Mononuclear cell (primary cell): ENCODE results near the gene ARHGAP45. TPM values are rescaled to one million over a fixed set of nuclear protein-coding genes. Genes with fewer than 3 reads are reported as not detected.

ENCODE experiments used
- H3K27me3 ChIP-seq: 2 replicates; pipeline ENCODE4 v1.6.0; 2011; ENCODE audit warnings: low read length, control low read depth; ENCODE audit not compliant: insufficient read depth
- H3K4me1 ChIP-seq: 2 replicates; pipeline ENCODE4 v1.5.1; 2011; ENCODE audit warnings: mild to moderate bottlenecking, low read length, control low read depth; ENCODE audit not compliant: insufficient read depth
- H3K4me3 ChIP-seq: 2 replicates; pipeline ENCODE4 v1.5.1; 2011; ENCODE audit warnings: mild to moderate bottlenecking, low read length, moderate library complexity
- H3K9me3 ChIP-seq: 2 replicates; pipeline ENCODE4 v1.5.1; 2011; ENCODE audit warnings: low read depth, mild to moderate bottlenecking, control low read depth, low read length
- total RNA-seq: library from RNA; depleted of rRNA; stranded (reverse); fragments of >200 nt; gene quantifications from one replicate; pipeline ENCODE4 v1.2.3, GENCODE V29; 2012

ARHGAP45 gene
- total RNA-seq, 1 donor: 261 TPM

GRCh38 chr19:1032264-1032867, 34.6 kb upstream of the ARHGAP45 start:
- Histone ChIP-seq H3K4me1 (peaks cover 42% of the 10 kb centered on the region), H3K4me3 (no peak overlapping the region), H3K9me3 (no peaks in the 10 kb centered on the region), H3K27me3 (no peaks in the 10 kb centered on the region)

DNA sequence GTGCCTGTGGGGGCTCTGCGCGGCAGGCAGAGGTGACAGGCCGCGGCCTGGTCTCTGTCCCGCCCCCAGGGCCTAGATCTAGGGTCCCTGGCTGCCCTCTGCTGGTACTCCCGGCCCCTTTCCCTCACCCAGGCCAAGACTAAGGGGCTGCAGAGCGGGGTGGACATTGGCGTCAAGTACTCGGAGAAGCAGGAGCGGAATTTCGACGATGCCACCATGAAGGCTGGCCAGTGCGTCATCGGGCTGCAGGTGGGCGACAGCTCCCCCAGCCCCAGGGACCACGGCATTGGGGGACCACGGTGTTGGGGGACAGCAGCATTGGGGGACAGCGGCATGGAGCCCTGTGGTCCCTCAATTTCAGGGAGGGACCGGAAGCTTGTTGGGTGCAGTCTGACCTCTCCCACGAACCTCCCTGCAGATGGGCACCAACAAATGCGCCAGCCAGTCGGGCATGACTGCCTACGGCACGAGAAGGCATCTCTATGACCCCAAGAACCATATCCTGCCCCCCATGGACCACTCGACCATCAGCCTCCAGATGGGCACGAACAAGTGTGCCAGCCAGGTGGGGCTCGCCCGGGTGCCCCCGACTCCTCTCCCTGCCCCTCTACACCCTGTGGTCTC, 30.9 kb upstream of the ARHGAP45 start:
- no peak overlapping the region for H3K4me3 ChIP-seq
- peaks cover 61% of the 10 kb centered on the region for H3K4me1 ChIP-seq
- H3K27me3 ChIP-seq: no peaks in the 10 kb centered on the region
- H3K9me3 ChIP-seq: no peaks in the 10 kb centered on the region

DNA sequence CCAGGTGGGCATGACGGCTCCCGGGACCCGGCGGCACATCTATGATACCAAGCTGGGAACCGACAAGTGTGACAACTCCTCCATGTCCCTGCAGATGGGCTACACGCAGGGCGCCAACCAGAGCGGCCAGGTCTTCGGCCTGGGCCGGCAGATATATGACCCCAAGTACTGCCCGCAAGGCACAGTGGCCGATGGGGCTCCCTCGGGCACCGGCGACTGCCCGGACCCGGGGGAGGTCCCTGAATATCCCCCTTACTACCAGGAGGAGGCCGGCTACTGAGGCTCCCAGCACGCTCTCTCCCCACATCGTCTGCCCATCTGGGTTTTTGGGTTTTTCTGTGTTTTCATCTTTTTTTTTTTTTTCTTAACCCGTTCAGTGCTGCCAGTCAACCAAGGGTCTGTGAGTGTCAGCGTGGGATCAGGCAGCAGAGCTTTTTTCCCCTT, 29.3 kb upstream of the ARHGAP45 start:
- H3K4me3 ChIP-seq: peak overlapping the region; percentile 23
- no peaks in the 10 kb centered on the region for H3K27me3 ChIP-seq
- peaks cover 63% of the 10 kb centered on the region for H3K4me1 ChIP-seq
- H3K9me3 ChIP-seq: no peaks in the 10 kb centered on the region

GRCh38 chr19:1038978-1039645, 27.9 kb upstream of the ARHGAP45 start:
- H3K9me3 ChIP-seq: no peaks in the 10 kb centered on the region
- peaks cover 63% of the 10 kb centered on the region for H3K4me1 ChIP-seq
- H3K4me3 ChIP-seq: peak overlapping the region; percentile 89
- no peaks in the 10 kb centered on the region for H3K27me3 ChIP-seq

DNA sequence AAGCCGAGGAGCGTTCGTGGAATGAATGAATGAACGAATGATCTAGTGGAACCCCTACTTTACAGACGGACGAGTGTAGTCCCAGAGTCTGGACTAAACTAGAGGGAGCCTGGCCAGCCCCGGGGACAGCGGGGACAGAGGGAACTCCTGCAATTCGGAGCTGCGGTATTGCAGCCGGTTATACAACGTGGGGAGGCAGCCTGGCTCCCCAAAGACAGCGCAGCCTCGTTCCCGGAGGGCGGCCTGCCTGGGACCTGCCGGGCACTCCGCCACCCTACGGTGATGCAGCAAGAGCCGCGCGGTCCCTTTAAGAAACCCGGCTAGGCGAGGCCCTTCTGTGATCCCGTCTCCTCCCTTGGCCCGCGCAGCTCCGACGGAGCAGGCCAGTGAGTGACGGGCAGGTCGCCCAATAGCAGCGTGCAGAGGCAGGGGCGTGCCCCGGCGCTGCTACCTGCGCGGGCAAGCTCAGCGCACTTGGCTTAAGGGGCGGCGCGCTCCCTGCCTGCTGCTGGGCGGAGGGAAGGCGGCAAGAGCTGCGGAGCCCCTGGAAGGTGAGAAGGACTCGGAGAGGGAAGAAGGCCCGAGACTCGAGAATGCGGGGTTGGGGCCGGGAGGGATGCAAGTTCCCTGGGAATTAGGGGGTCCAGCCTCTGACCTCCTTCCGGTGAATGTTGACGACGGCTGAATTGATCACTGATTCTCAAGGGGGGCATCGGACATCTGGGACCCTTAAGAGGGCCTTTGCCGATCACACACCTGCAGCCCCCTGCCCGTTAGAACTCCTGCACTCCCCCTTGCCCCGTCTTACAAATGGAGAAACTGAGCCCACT, 27.1 kb upstream of the ARHGAP45 start, which contains the start of gene ABCA7:
TSS of gene ABCA7 (plus strand) at position 462 of the 830 bp plus-strand sequence. CDS start 1,255 bp downstream, outside the sequence.
- no peaks in the 10 kb centered on the region for H3K9me3 ChIP-seq
- H3K4me3 ChIP-seq: peak within 1 kb of the TSS; percentile 89
- peaks cover 63% of the 10 kb centered on the region for H3K4me1 ChIP-seq
- H3K27me3 ChIP-seq: no peaks in the 10 kb centered on the region

DNA sequence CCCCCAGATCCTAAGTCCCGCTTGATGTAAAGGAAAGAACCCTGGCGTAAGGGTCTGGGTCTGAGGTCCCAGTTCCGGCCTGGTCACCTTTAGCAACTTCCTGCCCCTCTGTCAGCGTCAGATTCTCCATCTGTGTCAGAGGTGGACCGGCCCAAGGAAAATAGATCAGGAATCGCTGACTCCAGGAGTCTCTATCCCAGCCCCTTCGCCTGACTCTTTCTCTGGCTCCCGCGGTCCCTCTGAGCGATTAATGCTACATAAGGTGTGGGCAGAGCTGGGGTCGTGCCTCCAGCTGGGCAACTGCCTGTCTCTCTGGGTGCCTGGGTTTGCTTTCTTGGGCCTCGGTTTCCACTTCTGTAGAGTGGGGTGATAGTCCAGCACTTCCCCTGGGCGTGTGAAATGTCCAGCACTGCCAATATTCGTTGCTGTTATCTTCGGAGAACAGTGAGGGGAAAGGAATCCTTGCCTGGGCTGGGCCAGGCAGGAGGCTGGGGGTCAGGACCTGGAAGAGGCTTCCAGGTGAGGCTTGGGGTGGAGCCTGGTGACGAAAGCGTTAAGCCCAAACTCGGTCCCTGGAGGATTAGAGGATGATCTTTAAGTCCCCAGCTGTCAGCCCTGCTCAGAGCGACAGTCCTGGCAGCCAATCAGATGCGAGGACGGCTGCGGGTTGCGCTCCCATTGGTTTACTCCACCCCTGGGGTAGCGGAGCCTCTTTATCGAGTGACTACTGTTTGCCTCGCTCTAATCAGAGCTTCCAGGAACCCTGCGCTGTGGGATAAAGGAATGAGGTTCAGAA, 26.3 kb upstream of the ARHGAP45 start:
- peaks cover 63% of the 10 kb centered on the region for H3K4me1 ChIP-seq
- H3K4me3 ChIP-seq: peak overlapping the region; percentile 89
- no peaks in the 10 kb centered on the region for H3K27me3 ChIP-seq
- no peaks in the 10 kb centered on the region for H3K9me3 ChIP-seq

DNA sequence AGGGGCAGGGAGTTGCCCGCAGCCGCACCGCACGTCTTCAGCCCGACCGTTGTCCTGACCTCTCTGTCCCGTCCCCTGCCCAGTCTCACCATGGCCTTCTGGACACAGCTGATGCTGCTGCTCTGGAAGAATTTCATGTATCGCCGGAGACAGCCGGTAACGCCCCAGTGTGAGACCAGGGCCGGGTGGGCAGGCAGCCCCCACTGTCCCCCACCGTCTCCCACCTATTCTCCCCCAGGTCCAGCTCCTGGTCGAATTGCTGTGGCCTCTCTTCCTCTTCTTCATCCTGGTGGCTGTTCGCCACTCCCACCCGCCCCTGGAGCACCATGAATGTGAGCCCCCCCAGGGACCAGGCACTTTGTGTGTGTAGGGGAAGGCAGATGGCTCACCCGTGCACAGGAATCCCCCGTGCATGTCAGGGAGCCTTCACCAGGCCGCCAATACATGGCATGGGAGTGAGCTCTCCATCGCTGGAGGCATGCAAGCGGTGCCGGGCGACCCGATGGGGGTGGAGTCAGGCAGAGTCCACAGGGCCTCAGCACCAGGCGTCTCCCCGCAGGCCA, 25.6 kb upstream of the ARHGAP45 start:
- Histone ChIP-seq H3K9me3 (no peaks in the 10 kb centered on the region), H3K4me3 (peak overlapping the region; percentile 89), H3K4me1 (peaks cover 56% of the 10 kb centered on the region), H3K27me3 (no peaks in the 10 kb centered on the region)

- Histone ChIP-seq H3K4me1 (peaks cover 55% of the 10 kb centered on the region), H3K9me3 (no peaks in the 10 kb centered on the region), H3K27me3 (no peaks in the 10 kb centered on the region), H3K4me3 (no peak overlapping the region)
These were observed 24.9 kb upstream of the ARHGAP45 start for GRCh38 chr19:1041835-1042685.

DNA sequence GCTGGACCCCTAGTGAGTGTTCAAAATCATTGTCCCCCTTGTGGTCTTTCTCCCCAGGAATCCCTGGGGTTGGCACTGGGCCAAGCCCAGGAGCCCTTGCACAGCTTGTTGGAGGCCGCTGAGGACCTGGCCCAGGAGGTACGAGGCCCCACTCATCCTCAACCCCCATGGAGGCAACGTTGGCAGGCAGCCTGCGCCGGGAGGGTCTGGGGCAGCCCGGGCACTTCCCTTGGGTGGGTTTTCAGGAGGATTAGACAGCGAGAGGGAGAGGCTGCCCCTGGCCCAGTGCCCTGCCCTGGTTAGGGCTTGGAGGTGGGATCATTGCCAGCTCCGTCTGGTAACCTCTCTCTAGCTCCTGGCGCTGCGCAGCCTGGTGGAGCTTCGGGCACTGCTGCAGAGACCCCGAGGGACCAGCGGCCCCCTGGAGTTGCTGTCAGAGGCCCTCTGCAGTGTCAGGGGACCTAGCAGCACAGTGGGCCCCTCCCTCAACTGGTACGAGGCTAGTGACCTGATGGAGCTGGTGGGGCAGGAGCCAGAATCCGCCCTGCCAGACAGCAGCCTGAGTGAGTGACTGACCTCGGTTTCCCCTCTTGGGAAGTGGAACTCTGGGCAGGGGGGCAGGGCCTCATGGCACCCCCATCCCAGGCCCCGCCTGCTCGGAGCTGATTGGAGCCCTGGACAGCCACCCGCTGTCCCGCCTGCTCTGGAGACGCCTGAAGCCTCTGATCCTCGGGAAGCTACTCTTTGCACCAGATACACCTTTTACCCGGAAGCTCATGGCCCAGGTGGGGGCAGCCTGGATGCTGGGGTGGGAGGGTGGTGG, 24.1 kb upstream of the ARHGAP45 start:
- no peaks in the 10 kb centered on the region for H3K9me3 ChIP-seq
- peaks cover 48% of the 10 kb centered on the region for H3K4me1 ChIP-seq
- no peak overlapping the region for H3K4me3 ChIP-seq
- H3K27me3 ChIP-seq: no peaks in the 10 kb centered on the region

- Histone ChIP-seq H3K27me3 (no peaks in the 10 kb centered on the region), H3K4me3 (no peak overlapping the region), H3K4me1 (peaks cover 28% of the 10 kb centered on the region), H3K9me3 (no peaks in the 10 kb centered on the region)
These were observed 21.7 kb upstream of the ARHGAP45 start for GRCh38 chr19:1045247-1045603.

DNA sequence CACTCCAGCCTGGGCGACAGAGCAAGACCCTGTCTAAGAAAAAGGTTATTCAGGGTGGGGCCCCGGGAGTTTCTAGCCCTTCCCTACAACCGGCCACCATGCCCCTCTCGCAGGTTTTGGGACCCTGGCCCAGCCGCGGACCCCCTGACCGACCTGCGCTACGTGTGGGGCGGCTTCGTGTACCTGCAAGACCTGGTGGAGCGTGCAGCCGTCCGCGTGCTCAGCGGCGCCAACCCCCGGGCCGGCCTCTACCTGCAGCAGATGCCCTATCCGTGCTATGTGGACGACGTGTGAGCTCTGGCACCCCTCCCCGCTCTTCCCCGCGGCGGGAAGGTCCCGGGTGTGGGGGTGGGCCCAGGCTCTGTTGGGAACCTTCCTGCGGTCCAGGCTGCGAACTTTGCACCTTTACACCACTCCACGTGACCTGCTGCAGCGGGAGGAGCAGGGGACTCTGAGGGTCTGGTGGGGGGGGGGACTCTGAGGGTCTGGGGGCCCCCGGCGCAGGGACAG, 20.8 kb upstream of the ARHGAP45 start:
- Histone ChIP-seq H3K9me3 (no peaks in the 10 kb centered on the region), H3K4me1 (peaks cover 18% of the 10 kb centered on the region), H3K27me3 (no peaks in the 10 kb centered on the region), H3K4me3 (no peak overlapping the region)

DNA sequence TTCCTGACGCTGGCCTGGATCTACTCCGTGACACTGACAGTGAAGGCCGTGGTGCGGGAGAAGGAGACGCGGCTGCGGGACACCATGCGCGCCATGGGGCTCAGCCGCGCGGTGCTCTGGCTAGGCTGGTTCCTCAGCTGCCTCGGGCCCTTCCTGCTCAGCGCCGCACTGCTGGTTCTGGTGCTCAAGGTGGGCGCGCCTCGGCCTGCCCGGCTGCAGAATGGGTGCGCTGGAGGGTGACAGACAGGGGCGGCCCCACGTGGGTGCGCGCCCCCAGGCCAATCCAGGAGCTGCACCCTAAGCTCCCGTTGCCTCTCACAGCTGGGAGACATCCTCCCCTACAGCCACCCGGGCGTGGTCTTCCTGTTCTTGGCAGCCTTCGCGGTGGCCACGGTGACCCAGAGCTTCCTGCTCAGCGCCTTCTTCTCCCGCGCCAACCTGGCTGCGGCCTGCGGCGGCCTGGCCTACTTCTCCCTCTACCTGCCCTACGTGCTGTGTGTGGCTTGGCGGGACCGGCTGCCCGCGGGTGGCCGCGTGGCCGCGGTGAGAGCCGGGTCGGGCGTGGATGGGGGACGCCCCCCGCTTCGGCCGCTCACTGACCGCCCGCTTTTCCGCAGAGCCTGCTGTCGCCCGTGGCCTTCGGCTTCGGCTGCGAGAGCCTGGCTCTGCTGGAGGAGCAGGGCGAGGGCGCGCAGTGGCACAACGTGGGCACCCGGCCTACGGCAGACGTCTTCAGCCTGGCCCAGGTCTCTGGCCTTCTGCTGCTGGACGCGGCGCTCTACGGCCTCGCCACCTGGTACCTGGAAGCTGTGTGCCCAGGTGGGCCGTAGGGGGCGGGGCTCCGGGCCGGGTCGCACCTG, 19.9 kb upstream of the ARHGAP45 start:
- Histone ChIP-seq H3K9me3 (no peaks in the 10 kb centered on the region), H3K27me3 (no peaks in the 10 kb centered on the region), H3K4me3 (no peak overlapping the region)

More for the DNA sequence above, 19.9 kb upstream of the ARHGAP45 start:
- H3K4me1 ChIP-seq: peaks cover 9% of the 10 kb centered on the region
